ENCODE data around the gene TEDC1.

TEDC1 gene

GRCh38 chr14:105490572-105491365 is at the start of gene TEDC1:
TSS of gene TEDC1 (plus strand) at chr14:105491246. CDS start at chr14:105491376, 130 bp downstream.
- peak; percentile 99 for DNase-seq

- no peak for DNase-seq
Observed at GRCh38 chr14:105442125-105442524, 48.9 kb upstream of the TEDC1 start.

- no peak for DNase-seq
Observed at GRCh38 chr14:105442834-105443233, 48.2 kb upstream of the TEDC1 start.

GRCh38 chr14:105444859-105445258 is 46.2 kb upstream of the TEDC1 start:
- no peak for DNase-seq

GRCh38 chr14:105445290-105445689 is 45.8 kb upstream of the TEDC1 start:
- no peak for DNase-seq

GRCh38 chr14:105445901-105446845 is 44.9 kb upstream of the TEDC1 start:
- DNase-seq: no peak

- no peak for DNase-seq
Observed at GRCh38 chr14:105446971-105447370, 44.1 kb upstream of the TEDC1 start.

- no peak for DNase-seq
Observed at GRCh38 chr14:105447651-105448640, 43.1 kb upstream of the TEDC1 start.

- peak; percentile 82 for DNase-seq
Observed at GRCh38 chr14:105448706-105449111, 42.3 kb upstream of the TEDC1 start.

GRCh38 chr14:105449276-105450122 is 41.5 kb upstream of the TEDC1 start:
- no peak for DNase-seq

GRCh38 chr14:105450123-105450505 is 40.9 kb upstream of the TEDC1 start:
- no peak for DNase-seq

GRCh38 chr14:105450864-105451720 is 40.0 kb upstream of the TEDC1 start:
- DNase-seq: no peak

- no peak for DNase-seq
Observed at GRCh38 chr14:105452963-105453362, 38.1 kb upstream of the TEDC1 start.

GRCh38 chr14:105453847-105454246 is 37.2 kb upstream of the TEDC1 start:
- no peak for DNase-seq

- DNase-seq: no peak
Observed at GRCh38 chr14:105455086-105455640, 35.9 kb upstream of the TEDC1 start.

- no peak for DNase-seq
Observed at GRCh38 chr14:105455766-105456660, 35.0 kb upstream of the TEDC1 start.

- no peak for DNase-seq
Observed at GRCh38 chr14:105456736-105457617, 34.1 kb upstream of the TEDC1 start.

- DNase-seq: no peak
Observed at GRCh38 chr14:105458010-105458409, 33.0 kb upstream of the TEDC1 start.
